NCI-H128 (cell line): ENCODE data around the gene FNDC3B.

Experiments used
- DNase-seq: peaks from one replicate; lab custom pipeline; 2025; ENCODE audit not compliant: unreplicated experiment; lab: John Stamatoyannopoulos, UW

The FNDC3B gene

DNA sequence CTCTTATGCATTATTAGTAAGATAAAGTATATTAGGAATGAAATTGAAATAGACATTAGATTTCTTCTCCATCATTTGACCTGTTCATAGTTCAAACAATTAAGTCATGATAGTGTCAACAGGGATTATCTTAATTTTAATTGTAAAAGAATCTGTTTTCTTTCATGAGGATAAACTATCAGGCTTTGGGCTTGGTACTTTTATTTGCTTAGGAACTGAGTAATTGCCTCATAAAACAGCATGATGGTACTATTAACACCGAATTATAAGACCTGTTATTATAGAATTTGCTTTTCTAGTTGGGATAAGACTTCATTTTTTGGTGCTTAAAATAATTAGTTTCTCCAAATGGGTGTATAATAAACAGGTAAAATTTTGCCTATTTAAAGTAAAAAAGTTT is 71.8 kb downstream of the FNDC3B start:
- no peak for DNase-seq

DNA sequence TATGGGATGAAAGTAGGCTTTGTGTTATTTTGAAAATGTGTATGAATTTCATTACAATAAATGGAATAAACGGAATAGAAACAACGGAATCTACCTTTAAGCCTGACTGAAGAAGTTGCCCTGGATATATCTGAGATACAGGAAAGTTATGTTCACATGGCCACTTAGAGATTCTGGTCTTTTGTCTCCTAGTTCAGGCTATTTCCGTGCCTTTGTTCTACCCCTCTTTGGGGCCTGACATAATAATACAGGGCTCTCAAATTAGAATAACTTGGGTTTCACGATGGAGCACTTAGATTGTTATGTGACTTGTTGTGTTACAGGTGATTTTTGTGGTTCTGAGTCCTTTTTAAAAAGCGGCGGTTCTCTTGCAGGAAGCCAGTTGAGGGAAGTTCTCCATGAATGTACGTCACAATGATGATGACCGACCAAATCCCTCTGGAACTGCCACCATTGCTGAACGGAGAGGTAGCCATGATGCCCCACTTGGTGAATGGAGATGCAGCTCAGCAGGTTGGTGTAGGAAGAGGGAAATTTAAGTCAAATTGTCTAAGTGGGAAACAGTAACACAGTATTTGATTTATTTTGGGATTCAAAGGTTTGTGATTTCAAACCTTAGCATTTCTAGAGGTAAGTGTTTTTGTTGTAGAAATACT is 72.8 kb downstream of the FNDC3B start:
- no peak for DNase-seq

DNA sequence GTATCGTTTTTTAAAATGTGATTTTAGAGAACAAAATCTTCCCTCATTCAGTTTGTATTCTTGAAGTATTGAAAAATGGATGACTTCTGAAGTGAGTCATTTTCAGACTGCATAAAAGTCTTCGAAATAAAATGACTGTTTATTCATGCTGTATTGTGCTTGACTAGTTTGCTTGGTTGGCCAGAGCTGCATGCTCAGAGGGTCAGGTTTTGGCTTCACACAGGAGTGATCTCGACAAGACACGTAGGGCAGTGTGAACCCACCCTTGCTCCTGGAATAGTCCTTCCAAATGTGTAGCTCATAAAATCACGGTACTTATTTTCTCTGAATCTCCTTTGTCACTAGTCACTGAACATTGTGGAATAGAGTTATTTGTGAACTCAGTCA is 73.3 kb downstream of the FNDC3B start:
- DNase-seq, result no peak

DNA sequence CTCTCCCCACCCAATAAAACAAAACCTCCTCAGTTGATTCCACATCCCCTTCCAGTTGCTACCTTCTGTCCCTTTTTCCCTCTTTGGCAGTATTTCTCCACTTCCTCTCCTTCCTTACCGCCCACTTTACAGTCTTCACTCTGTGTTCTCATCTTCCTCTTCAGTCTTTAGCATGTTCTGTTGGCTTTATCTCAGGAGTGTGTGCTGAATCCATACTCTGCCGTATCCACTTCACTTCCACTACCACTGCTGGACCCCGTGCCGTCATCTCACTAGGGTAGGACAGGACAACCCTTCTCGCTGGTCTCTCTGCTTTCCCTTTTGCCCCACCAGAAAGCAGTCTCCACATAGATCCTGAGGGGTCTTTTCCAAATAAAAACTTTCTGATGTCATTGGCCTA is 74.3 kb downstream of the FNDC3B start:
- DNase-seq, result no peak

DNA sequence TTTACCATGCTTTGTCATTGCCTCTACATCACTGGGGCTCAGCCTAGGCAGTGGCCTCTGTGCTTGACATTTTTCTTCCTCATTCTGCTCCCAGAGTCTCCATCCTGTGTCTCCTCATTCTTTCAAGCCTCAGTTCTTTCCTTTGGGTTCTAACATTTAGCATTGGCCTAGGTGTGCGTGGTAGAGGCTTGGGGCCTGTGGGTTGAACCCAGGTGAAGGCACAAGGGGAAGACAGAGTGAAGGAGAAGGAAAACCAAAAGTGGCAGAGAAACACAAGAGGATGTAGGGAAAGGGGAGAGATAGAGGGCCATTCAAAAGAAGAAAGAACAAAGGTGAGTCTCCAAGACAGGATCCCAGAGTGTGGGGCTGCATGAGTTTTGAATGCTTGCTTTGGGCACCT is 75.7 kb downstream of the FNDC3B start:
- DNase-seq, result no peak

DNA sequence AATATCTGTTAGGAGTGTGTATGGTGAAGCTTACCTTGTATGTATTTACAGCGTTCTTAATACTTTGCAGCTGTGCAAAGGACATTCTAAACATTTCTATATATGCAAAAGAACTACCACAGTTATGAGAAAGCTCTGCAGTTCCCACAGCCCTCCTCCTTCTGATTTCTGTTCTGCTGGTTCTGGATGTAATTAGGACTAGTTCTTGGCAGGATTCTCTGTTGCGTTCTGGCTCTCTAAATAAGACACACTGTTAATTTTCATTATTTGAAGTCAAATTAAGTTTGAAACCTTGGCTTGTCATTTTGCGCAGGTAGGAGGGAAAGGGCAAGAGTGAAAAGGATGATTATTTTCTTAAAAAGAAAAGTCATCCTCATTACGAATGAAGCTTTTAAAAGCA is 76.4 kb downstream of the FNDC3B start:
- no peak for DNase-seq

DNA sequence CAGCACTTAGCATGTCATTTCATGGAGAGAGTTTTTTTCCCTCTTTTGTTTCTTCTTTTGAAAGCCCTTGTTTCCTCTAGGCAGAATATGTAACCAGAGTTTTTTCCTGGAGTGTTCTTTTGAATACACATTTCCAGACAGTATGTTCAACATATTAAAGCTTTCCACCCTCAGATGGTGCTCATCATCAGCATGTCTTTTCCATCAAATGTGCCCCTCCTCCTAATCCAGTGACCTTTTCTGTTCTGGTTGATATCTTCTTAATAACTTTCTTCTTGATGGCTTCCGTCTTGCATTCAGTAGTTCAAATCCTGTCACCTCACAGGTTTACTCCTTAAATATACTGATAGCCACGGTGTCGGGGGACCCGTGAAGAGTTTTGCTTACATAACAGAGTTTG is 78.6 kb downstream of the FNDC3B start:
- DNase-seq, result no peak

DNA sequence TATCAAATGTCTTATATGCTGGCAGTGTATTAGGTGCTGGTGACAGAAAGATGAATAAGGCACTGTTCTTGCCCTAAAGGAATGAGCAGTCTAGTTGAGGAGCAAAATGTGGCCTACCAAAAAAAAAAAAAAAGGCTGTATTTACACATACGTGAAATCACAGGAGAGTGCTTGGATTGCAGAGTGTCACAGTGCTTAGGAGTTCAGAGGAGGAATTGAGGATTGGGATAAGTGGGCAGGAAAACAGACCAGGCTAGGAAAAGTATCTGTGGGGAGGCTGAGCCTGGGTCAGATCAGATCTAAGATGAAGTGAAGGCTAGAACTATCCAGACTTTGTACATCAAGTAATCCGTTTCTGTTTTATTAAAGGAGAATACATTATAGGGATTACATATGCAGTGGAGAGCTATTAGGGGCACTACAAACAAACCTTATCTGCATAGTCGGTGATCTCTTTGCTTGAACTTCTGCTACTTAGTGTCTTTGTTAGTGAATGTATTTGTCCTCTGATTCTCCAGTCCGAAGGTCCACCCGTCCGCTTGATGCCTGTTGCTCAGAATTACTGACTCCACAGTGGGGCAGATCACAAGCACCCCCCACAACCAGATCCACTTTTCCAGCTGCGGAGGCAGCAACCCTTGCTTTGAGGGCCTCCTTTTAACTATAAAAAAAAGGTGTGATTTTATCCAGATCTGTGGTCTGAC is 80.0 kb downstream of the FNDC3B start:
- no peak for DNase-seq

DNA sequence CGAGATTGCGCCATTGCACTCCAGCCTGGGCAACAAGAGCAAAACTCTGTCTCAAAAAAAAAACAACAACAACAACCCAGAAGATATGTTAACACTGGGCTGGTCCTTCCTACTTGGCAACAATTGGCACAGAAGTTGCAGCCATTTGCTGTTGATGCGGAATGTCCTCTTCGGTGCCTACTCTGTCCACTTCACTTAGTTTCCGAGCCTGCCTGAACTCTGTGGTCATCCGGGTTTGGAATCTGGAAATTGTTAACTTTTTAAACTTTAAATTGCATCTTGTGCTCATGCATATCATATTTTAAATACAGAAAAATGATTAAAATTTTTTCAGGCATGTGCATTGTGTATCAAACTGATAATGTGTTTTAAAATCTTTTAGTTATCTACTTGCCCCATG is 81.5 kb downstream of the FNDC3B start:
- DNase-seq, result no peak

DNA sequence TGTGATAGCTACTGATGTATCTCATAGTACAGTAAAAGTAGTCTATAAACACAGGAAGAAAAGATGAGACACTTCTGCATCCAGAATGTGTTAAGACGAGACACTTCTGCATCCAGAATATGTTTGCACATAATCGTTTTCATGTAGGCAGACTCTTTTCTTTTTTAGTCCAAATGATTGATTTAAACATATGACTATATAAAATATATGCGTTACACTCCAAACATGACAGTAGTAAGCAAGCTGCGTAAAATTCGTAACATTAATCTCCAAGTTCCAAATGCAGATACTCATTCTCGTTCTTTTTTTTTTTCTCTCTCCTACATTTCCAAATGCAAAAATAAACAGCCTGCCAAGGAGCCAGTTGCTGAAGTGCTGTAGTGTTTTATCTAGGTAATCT is 82.6 kb downstream of the FNDC3B start:
- no peak for DNase-seq

DNA sequence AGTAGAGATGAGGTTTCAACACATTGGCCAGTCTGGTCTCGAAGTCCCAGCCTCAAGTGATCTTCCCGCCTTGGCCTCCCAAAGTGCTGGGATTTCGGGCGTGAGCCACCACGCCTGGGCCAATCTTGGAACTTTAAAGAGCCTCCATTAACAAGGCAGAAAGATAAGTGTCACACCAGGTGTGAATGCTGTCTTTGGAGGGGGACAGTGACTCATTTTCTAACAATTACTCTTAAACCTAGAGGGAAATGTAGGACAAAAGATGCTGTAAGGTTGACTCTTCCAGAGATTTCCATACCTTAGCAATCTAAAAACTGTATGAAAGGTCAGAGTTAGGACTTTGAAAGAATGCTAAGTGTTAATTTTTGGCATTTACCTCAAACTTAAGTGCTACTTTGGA is 84.9 kb downstream of the FNDC3B start:
- no peak for DNase-seq

DNA sequence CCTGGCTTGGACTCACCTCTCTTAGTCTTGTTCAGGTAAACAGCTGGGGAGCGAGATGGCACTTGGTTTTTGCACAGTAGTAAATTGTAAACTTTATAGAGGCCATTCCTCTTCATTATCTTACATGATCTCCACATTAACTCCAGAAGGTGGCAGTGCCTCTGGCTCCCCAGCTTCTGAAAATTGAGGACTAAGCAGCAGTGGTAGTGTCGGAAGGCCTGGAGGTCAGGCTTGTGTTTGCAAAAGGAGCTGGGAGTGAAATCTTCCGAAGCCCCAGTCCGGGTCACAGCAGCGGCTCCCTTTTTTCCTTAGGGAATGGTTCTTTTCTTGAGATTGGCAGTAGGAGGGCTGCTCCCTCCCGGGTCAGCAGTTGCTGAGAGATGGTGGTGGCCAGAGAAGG is 85.7 kb downstream of the FNDC3B start:
- DNase-seq, result no peak

DNA sequence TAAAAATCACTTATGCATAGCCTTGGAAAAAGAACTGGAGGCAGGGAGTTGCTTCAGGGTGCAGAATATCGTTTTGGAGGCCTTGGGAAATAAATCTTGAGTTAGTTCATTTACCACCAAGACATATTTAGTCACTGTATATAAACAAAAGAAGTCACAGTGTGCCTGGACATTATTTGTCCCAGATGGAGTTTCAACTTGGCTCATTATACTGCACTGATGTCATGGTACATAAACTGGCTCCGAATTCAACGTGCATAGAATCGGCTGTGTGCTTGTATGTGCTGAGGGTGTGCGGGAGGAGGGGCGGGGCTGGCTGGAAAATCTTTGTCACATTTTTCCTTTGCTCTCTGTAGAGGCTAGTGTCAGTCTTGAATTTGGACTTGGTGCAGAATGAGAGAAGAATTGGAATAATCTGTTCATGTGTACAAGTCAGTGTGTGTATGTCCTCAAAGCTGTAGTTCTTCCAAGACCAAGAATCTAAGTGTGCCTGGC is 86.6 kb downstream of the FNDC3B start:
- no peak for DNase-seq

DNA sequence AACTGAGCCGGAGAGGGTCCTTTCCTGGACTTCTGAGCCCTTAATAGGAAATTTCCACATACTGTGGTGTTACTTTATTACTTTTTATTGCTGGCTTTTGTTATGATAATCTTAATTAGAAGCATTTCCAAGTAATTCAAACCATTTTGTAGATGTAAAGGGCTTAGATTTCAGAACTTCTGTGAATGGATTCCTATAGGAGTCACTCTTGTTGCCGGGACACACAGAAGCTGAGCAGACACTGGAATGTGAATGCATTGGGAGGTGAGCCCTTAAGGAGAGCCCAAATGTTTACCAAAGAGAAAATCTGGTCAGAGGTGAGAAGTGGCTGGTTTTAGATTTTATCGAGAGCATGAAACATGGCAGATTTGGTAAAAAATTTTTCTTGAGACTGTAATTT is 87.4 kb downstream of the FNDC3B start:
- no peak for DNase-seq

DNA sequence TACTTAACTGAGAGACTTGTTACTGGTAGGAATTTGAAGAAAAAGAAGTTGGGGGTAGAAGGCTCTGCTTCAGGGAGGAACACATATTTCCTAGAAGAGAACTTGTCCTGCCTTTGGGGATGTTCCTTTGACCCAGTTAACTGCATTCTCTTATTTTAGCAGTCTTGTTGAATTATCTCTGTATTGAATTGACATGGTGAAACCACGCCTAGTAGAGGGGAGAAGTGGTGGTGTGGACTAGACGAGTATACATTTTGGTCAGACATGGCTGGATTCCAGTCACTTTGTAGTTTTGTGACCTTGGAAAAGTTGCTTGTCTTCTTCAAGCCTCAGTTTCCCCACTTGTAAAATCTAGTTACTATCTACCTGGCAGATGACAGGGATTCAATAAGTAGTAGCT is 87.8 kb downstream of the FNDC3B start:
- no peak for DNase-seq

DNA sequence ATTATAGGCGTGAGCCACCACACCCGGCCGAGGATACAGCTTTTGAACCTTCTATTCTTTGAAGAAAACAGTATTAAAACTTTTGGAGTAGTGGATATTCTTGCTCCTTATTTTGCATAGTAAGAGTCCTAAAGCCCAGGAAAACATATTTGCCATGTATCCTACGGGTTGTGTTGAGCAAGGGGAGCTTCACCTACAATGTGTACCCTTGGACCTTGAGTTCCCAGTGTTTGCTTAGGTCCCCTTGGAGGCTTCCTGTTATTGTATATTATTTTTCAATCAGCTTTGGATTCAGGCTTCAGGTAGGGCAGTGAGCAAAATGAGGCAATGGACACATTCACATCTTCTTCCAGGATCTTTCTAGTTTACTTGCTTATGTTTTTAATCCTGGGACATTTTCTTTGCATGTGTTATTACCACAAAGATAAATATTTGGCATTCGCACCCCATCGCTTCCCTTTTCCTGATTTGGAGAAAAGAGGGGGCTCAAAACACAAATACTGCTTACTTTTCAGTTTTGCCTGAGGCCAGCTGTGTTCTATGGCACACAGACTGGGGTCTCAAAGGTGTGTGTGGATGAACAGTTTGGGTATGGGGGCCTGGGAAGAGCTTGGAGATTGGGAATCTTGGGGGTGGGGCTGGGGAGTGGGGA is 88.7 kb downstream of the FNDC3B start:
- no peak for DNase-seq

DNA sequence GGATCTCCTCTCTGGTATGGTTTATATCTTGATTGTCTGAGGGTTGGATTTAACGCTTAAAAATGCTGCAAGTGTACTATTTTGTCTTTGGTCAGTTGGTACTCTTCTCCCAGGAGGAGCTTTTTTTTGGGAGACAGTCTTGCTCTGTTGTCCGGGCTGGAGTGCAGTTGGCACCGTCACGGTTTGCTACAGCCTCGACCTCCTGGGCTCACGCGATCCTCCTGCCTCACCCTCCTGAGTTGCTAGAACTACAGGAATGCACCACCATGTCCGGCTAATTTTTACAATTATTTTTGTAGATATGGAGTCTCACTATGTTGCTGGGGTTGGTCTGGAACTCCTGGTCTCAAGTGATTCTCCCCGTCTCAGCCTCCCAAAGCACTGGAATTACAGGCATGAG is 89.5 kb downstream of the FNDC3B start:
- no peak for DNase-seq

DNA sequence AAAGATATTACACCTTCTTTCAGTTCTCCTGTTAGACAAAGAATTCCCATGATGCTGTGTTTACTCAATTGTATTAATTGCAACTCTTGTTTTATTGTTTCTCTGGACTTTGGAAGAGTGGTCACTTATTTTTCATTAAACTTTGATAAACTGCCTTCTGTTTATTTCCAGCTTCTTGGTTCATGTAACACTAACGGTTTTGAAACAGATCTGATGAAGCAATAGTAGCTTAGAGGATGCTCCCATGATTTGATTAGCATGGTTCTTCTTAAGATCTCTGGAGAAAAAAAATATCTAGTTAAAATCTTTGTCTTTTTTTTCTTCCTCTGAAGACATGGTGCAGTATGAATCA is 90.1 kb downstream of the FNDC3B start:
- DNase-seq, result no peak

DNA sequence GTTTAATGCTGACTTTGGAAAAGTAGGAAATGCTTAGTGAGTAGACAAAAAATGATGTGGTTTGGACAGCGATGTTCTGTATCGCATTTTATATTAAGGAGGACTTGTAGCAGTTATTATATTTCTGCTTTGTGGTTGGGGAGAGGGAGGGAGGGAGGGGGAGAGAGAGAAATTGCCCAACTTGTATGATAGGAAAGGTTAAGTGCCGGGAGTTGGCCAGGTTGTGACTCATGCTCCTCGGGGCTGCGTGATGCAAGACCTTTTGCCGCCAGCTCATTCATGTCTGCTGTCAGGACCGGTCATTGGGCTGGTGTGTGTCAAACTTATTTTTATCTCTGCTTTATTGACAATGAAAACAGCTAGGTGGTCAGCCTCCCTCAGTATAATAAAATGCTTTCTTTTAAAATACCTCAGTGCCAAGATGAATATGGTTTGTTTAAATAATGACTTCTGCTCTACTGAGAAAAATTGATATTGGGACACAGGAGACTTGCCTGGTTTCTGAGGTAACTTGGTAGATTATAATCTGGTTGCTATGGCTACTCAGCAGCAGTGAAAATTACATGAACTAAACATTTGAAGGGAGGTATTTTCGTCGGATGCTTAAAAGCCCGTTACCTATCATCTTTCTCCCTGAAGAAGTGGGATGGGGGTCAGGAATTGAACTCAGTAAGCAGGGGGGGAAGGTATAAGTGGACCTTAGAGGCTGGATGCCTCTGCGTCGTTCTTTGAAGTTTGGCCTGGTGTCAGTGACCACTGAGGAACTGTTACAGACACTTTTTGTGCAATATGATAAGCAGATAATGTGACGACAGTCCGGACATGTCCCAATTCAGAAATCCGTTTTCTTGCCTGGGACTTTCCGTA is 90.7 kb downstream of the FNDC3B start:
- DNase-seq, result no peak

DNA sequence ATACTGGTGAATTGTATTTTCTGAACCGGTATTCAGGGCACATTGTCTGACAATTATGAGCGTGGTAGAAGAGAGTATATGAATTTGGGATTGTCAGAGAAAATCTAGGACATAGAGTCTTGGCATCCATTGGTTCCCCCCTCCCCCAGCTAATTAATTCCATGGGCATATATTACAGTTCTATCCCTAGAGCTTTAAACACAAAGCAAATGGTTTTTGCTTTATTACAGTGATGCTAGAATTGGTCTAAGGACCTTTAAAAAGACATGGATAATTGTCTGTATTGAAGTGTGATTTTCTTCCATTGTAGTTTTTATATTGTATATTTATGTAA is 91.3 kb downstream of the FNDC3B start:
- no peak for DNase-seq

DNA sequence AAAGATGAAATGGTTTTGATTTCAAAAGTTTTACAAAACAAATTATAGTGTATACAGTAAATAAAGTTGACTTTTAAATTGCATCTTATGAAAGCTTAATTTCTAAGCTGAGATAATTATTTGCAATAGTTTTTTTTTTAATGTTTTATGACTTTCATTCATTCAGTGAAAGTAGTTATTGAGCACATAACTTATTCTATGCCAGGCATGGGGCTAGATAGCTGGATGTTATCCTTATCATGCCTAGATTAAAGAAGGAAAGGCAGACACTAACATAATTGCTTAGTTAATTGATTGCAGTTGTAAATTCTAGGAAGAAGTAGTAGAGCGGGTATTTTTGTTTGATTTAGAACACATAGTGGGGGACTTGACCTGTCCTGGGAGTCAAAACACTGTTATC is 92.4 kb downstream of the FNDC3B start:
- DNase-seq, result no peak

DNA sequence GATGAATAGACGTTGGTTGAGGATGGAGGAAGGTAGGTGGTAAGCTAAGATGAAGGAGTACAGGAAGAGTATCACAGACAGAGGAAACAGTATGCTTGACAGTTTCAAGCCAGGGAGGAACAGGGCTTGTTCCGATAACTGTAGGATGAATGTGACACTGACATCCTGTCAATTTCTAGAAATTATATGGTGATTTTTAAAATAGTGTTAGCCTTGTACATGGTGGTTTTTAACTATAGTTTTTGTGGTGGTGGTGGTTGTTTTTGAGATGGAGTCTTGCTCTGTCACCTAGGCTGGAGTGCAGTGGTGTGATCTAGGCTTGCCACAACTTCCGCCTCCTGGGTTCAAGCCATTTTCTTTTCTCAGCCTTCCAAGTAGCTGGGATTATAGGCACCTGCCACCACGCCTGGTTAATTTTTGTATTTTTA is 92.8 kb downstream of the FNDC3B start:
- no peak for DNase-seq
